ENCODE results near the gene PLEKHA4.

PLEKHA4 gene

GRCh38 chr19:48819366-48819816 is 49.0 kb downstream of the PLEKHA4 start:
- TF ChIP-seq CTCF (IDR thresholded peaks at IDR 0.05; ENCODE audit: low read depth, low read length, missing control alignments) = no peak
- DNase-seq (ENCODE audit: low read depth) = no peak
- no peak overlapping the region for H3K4me3 ChIP-seq (ENCODE audit: low read depth, low read length)

GRCh38 chr19:48818234-48818820 is 50.1 kb downstream of the PLEKHA4 start:
- no peak for DNase-seq (ENCODE audit: low read depth)
- no peak for TF ChIP-seq CTCF (IDR thresholded peaks at IDR 0.05; ENCODE audit: low read depth, low read length, missing control alignments)
- no peak overlapping the region for H3K4me3 ChIP-seq (ENCODE audit: low read depth, low read length)

GRCh38 chr19:48817585-48818124 is 50.8 kb downstream of the PLEKHA4 start:
- H3K4me3 ChIP-seq (ENCODE audit: low read depth, low read length) = no peak overlapping the region
- TF ChIP-seq CTCF (IDR thresholded peaks at IDR 0.05; ENCODE audit: low read depth, low read length, missing control alignments) = no peak
- DNase-seq (ENCODE audit: low read depth) = no peak

GRCh38 chr19:48815870-48816501 is 52.4 kb downstream of the PLEKHA4 start:
- no peak overlapping the region for H3K4me3 ChIP-seq (ENCODE audit: low read depth, low read length)
- no peak for DNase-seq (ENCODE audit: low read depth)
- TF ChIP-seq CTCF (IDR thresholded peaks at IDR 0.05; ENCODE audit: low read depth, low read length, missing control alignments) = peak; percentile 15

- no peak for TF ChIP-seq CTCF (IDR thresholded peaks at IDR 0.05; ENCODE audit: low read depth, low read length, missing control alignments)
- no peak for DNase-seq (ENCODE audit: low read depth)
- no peak overlapping the region for H3K4me3 ChIP-seq (ENCODE audit: low read depth, low read length)
Observed at GRCh38 chr19:48814895-48815294, 53.5 kb downstream of the PLEKHA4 start.

- peak; percentile 30 for TF ChIP-seq CTCF (IDR thresholded peaks at IDR 0.05; ENCODE audit: low read depth, low read length, missing control alignments)
- H3K4me3 ChIP-seq (ENCODE audit: low read depth, low read length) = no peak overlapping the region
- no peak for DNase-seq (ENCODE audit: low read depth)
Observed at GRCh38 chr19:48813123-48813913, 55.1 kb downstream of the PLEKHA4 start.
